Left renal pelvis (tissue), 4 donors: ENCODE data around the gene NDST4. TPM values are rescaled to one million over a fixed set of nuclear protein-coding genes. Genes with fewer than 3 reads are reported as not detected.

Experiments used
- DNase-seq, 4 donors: peaks; one replicate each; pipeline ENCODE4 v3.0.0-alpha.2; 2013; ENCODE audit warnings: low read depth in 4 of 4, low spot score in 3 of 4
- polyA plus RNA-seq, 4 donors: library from polyadenylated mRNA; unstranded; fragments of 120-200 nt; gene quantifications; one replicate each; pipeline ENCODE4 v1.2.1, GENCODE V29; 2013; ENCODE audit not compliant: insufficient read length in 4 of 4

Gene NDST4
- polyA plus RNA-seq = 1 to 10 TPM in 2 of 4 donors, under 1 TPM in 2; 0.83 to 5.0 (median 1.0) TPM

DNA sequence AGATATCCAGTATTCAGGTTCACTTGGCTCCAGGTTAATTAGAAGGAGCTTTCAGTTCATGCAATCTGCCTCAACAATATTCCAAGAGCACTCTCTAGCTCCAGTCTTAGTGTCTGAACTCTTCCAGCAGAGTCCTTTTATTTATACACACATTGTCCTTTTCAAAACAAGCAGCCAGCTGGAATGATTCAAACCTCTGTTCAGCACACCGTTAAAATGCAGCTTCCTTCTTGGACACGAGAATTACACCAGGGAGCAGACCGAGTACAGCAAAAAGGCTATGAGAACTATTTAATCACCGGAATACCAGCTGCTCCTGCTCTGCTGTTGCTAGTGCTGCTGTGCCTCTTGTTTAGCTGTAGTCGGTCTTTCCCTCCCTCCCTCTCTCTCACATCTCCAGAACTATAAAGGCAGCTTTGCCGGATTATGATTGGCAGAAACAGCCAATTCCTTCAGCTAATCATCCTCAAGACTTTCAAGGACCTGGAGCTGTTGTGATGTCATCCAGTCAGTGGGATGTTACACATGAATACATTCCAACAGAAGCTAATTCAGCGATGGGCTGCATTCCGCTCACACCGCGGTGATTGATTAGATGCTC is at the start of gene NDST4:
Gene NDST4 (minus strand): TSS at position 115 of the 601 bp plus-strand sequence. CDS start 36,584 bp downstream, outside the sequence.
- peak in 3 of 4 donors; percentile 32 to 46 (median 44) for DNase-seq

DNA sequence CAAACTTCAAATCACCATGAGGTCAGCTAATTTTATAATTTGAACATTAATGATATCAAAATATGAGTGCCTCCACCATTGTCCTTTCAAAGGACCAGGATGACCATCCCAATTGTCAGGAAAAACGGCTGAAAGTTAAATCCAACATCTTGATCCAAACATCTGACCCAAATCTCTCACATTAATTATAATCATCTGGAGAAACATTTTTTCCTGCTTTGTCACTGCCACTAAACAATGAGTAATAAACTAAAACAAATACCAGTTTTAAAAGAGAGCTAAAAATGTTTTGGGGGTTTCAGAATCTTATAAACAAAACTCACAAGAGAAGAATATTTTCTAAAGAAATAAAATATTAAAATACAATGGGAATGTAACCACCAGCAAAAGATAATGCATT is 45.7 kb upstream of the NDST4 start:
- DNase-seq = no peak

DNA sequence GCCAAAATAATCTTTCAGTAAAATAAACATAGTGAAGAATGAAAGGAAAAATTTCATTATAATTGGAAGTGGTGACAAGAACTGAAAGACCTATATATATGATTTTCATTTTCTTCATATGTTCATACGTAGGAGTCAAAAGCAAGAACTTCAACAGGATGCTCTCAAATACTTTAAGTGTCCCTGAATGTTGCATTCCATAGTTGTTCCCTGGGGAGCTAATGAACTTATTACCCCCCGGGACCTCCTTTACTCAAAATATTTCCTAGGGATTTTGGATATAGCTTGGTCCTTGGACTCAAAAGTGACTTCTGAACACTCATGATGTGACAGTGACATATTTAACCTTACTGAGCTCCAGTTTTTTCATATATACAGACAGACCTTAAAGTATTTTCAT is 44.9 kb upstream of the NDST4 start:
- DNase-seq = no peak

DNA sequence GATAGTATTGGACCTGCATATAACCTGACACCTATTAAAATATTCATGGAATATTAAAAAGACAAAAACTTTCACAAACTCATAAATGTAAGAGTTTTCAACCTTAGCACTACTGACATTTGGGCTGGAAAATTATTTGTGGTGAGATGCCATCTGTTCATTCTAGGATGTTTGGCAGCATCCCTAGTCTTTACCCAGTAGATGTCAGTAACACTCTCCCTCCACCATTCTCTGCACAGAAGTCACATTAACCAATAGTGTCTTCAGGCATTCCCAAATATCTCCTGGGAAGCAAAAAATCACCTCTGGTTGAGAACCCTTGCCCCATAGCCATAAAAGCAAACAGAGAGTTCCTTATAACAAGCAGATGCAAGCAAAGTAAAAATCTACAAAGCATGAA is 41.4 kb upstream of the NDST4 start:
- DNase-seq = no peak

DNA sequence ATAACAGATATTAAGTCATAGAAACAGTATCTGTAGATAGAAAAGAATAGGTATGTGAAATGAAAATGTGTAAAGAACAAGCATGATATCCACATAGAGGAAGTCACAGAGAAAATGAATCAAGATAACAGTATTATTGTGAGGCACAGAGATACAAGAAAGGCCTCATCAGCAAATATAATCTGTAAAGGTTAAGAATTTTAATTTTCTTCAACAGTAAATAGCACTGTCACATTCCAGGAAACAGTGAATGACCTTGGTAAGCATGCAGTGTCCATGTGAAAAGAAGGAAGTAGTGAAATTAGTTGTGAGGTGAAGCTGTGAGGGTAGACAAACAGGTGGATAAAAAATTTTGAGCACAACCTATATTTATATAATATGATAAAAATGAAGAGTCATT is 39.5 kb upstream of the NDST4 start:
- DNase-seq = no peak

DNA sequence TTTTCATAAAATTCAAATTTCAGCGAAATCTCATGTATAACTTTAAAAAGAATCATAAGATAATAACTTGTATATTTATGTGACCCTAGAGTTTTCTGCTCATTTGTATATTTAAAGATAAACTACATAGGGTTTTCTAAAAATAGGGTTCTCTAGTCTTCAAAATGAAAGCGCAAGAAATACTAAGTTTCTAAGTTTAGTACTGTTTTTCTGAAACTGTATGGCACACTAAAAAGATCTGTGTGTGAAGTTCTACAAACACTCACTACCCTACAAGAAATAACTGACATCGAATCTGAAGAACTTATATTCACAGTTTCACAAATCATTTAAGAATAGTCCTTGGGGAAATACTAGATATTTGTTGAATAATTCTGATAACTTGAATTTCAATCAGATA is 38.7 kb upstream of the NDST4 start:
- DNase-seq = no peak

DNA sequence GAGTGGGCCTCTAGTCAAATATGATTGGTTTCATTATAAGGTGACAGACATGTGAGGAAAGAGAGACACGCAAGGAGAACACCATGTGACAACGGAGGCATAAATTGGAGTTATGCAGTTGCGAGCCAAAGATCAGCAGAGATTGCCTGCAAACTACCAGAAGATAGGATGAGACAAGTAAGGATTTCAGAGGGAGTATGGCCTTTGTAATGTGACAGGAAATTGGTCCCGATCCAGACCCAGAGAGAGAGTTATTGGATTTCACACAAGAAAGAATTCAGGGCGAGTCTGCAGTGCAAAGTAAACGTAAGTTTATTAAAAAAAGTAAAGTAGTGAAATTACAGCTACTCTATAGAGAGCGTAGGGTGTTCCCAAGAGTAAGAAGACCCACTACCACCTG is 35.7 kb upstream of the NDST4 start:
- DNase-seq = peak in 1 of 4 donors; percentile 35

DNA sequence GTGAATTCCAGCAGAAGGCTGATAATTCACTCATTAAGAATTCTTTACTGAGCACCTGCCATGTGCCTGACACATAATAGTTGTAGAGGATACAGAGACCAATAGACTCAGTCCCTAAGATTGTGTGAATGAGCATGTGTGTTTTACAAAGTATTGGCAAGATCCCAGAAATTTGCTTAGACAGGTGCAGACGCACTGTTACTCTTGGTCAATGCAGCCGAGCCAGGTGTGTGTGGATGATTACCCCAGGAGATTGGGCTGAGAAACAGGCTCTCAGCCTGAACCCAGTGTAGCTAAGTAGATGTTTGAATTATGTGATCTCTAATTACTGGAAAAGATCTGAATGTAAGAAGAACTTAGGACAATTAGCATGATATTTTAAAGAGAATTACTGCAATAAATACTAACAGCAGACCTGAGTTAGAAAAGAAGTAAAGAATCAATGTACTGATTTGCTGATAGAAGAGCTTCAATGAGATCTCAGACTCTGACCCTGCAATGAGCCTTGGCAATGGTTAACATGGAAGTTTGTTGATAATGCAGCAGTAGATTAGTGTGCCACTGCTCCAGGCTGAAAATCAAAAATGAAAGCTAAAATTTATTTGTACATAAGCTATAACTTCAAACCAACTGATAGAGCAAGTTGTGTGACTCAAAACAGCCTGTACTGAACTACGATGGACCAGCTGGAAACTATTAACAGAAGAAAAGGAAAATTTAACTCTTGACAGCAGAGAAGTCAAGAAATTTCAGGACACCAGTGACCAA is 32.2 kb upstream of the NDST4 start:
- DNase-seq = no peak

DNA sequence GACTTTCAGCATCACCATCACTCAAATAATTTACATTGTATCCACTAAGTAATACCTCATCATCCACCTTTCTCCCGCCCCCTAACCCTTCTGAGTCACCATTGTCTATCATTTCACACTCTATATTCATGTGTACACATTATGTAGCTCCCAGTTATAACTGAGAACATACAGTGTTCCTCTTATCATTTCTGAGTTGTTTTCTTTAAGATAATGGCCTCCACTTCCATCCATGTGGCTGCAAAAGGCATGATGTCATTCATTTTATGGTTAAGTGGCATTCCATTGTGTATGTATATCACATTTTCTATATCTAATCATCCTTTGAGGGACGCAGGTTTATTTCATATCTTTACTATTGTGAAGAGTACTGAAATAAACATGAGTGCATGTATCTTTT is 14.6 kb upstream of the NDST4 start:
- DNase-seq = no peak

DNA sequence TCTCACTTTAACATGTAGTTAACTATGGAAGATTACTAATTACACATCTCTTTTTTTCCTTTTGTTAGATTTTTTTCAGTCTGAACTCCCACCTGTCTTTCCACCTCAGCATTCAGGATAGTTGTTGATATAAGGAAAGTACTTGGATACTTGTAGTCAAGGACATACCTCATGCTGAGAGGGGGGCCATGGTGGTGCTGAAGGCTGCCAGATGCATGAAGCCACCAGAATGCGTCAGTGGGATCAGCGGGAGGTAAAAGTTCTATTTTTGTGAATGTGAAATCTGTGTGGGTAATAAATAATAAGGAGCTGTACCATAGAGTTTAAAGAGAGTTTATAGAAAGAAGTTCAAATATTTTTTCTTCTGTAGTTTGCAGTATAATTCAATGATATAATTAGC is 13.1 kb upstream of the NDST4 start:
- no peak for DNase-seq

DNA sequence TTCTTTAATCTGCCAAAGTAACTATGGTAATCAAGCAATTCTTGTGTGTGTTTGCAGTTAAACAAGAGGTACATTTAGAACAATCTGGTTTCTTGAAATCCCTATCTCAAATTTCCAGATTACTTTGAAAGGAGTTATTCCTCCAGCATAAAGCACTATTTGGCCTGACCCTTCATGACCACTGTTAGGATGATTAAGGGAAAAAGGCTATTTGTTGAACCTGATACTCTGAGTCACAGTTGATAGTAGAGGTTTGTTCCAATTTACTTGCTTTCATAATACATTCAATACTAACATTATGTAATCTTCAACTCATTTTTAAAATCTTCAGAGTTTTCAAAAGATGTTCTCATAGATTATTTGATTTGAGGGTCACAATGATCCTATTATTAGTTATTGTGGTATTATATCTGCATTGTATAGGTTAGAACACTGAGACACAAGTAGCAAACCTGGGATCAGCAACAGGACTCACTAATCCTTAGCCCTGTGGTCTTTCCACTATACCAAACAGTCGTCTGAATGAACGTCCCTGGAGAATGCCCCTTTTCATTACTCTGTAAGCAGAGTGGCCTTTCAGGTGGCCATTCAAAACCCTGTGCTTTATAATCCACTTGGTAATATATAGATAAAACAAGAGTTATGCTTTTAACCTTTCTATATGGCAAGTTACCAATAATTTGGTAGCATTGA is 8.1 kb upstream of the NDST4 start:
- no peak for DNase-seq

DNA sequence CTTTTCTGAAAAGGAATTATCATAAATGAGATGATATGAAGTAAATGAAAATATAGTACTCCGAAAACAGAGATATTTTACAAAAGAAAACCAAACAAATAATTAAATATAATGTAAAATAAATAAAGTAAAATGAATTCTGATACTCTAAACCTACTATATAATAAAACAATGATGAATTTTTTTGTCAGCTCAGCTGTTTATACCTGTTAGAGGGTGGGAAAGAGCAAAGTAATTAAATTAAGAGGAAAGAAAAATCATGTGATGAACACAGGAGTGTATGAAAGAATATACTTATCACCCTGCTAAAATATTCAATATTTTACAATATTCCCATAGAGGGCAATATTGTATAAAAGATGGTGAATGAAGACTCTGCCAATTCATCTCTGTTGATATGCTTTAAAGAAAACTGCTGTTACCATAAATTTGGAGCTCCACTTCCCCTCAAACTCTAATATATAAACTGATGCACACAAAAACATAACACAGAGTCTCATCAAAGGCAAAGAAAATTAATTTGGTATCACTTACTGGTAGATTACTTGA is 6.5 kb upstream of the NDST4 start:
- DNase-seq = no peak

DNA sequence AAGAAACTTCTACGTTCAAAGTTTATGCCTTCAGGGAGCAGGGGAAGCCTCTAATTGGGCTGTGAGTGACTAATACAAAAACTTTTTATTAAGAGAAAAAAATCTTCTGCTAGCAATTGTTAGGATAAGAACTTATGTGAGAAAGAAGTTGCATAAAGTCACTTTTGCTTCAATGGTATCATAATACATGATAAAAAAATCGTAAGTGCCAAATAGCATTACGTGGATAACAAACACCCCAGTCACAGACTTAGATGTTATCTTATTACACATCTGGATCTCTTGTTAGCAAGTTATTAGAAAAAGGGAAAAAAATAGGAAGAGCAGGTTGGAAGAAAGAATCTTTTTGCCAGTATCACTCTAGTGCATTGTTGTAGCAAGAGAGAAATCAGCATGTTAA is 4.2 kb upstream of the NDST4 start:
- DNase-seq = no peak

DNA sequence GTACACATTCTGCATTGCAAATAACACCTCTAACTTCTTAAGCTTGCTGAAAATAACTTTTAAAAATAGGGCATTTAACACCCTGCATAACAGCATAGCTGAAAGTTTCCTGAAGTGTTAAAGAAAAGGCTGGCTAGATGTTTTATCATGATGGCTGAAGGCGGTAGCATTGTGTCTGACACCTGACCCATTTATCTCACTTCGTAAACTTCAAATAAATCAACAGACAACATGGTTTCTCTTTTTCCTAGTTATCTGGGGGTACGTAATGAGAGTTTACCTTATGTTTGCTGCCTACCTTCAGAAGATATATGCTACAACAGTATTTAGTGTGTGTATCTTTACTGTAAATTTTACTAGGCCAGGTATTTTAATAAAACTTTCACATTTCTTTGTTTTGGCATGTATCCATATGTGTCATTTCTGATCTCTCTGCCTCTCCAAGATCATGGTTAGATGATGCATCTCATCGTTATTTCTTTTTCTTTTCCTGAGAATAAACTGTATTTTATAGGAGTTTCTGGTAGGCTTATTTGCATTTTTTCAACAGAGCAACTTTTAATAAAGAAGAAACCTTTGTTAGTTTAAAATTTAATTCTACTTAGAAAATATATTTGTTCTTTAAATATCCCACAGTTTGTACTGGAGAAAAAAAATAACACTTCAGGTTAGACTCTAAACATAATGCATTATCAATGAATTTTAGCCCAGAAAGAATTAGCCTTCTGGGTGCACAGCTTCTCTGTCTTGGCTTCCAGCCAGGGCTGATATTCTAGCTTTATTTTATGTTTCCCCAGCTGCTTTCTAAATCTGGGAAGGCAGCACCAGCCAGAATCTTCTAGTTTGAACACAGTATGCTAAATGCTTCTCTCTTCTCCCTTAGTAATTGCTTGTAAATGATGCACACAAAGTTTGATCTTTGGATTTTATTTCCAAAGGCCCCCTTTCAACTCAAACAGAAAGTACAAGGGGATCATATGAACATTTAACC is 2.9 kb downstream of the NDST4 start:
- DNase-seq = peak in 2 of 4 donors; percentile 24 to 27

DNA sequence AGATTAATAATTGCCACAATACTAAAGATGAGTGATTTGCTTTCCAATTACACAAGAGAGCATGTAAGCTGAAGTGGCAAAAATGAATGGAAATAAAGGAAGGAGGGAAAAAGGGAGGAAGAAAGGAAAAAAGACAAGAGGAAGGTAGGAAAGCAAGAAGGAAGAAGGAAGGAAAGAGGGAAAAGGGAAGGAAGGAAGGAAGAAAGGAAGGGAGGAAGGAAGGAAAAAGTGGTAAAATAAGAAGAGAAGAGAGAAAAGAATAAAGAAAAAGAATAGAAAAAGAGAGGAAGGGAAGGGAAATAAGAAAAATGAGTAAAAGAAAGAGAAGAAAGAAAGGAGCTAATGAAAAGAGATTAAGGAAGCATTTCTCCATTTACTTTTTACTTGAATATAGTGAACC is 4.6 kb downstream of the NDST4 start:
- DNase-seq = no peak

DNA sequence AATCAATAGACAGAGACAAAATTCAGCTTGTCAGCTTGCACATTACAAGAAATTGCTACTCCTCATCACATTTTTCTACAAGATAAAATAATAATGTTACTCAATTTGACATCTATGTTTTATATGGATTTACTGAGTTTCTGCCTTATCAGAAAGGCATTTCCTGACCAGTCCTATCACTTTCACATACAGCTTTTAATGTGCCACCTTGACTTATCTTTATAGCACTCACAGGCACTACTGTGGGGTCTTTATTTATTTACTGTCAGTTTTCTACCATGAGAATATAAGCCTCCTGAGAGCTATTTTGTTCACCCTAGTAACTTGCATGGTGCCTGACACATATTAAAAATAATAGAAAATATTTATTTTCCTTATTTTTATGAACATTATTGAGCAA is 6.0 kb downstream of the NDST4 start:
- no peak for DNase-seq

DNA sequence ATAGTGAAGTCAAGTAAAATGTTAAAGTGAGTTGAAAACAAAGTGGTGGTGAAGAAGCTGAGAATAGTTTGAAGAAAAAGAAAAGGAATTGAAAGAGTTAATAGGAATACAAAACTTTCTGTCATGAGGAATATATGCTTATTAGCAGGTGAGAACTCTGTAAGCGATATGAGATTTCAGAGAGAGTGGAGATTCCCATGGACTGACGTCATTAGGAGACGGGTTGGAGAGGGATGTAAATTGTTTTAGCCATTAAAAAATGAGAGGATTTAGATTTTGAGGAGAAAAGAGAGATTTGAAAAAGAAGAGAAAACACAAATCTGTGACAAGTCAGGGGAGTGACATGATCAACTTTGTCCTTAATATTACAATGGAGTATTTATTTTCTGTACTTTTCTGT is 11.7 kb downstream of the NDST4 start:
- DNase-seq = no peak

DNA sequence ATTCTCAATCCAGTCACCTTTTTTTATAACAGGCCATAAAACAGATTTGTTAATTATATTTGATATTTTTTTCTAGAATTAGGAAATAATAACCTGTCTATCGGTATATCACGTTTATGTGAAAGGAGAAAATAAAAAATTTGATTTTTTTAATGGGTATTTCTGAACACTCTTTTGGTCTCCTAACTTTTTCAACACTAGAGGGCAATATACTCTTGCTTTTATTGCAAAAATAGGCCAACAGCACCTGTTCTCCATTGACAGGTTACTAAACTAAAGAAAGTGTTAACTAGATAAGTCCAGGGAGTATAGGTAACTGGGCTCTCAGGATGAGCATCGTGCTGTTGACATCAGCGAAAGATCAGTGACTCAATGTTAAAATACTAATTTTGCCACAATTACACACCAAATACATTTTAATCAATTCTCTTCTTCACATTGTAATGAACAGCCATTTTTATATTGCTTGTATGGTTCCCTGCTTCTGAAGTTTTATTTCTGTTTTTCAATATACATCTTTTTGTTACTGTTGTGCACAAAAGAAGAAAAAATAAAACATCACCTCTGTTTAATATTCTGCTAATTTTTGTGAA is 22.8 kb downstream of the NDST4 start:
- no peak for DNase-seq

DNA sequence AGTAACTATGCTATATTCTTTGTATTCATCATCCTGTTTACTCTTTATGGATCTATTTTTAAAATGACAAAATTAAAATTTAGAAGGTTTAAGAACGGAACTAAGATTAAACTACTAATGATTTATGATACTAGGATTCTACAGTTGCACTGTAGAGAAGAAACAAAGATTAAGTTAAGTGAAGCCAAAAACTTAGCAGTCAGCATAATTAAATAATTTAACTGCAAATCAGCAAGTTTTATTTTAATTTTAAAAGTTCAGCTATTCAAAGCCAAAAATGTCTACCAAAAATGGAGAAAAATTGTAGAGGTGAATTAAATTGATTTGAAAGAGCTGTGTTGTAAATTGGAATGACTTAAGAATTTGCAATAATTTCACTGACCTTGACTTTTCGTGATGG is 30.8 kb downstream of the NDST4 start:
- no peak for DNase-seq

DNA sequence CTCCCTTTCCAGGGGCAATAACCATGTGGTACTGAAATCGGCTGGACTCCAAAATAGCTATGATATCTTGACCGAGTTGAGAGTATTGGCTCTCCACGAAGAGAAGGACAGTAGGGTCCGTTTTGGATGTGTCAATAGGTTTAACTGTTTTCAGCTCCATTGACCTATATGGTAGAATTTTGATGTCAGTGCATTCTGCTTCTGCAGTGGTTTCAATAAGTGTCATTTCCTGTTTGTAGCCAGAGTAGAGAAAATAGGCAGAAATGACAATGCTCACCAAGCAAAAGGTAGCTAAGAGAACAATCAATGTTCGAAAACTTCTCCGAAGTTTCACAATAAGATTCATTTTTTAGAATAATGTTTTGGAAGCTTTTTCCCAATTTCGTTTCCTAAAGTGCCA is 36.7 kb downstream of the NDST4 start:
- DNase-seq = no peak
